Fibroblast of gingiva (primary cell): Measurements from ENCODE around the gene SMIM29.
"Not testable (repeated sequence)": the region's sequence is repeated elsewhere in the genome, so short reads cannot be mapped to it uniquely, and the experiment has no call there.

Source experiments
- DNase-seq: peaks from one replicate; pipeline ENCODE4 v3.0.0-alpha.2; 2011; ENCODE audit warnings: low read depth

Gene SMIM29

DNA sequence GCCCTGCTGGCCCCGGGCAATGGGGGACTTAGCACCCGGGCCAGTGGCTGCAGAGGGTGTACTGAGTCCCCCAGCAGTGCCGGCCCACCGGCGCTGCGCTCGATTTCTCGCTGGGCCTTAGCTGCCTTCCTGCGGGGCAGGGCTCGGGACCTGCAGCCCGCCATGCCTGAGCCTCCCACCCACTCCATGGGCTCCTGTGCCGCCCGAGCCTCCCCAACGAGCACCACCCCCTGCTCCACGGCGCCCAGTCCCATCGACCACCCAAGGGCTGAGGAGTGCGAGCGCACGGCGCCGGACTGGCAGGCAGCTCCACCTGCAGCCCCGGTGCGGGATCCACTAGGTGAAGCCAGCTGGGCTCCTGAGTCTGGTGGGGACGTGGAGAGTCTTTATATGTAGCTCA is 20.3 kb upstream of the SMIM29 start:
- DNase-seq = not testable (repeated sequence)

DNA sequence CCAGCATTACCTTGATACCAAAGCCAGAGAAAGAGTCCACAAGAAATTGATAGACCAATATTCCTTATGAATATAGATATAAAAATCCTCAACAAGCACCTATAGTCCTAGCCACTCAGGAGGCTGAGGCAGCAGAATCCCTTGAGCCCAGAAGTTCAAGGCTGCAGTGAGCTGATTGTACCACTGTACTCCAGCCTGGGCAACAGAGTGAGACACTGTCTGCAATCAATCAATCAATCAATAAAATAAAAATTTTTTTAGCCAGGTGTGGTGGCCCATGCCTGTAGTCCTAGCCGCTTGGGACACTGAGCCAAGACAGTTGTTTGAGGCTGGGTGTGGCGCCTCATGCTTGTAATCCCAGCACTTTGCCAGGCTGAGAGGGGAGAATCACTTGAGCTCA is 18.9 kb upstream of the SMIM29 start:
- DNase-seq = no peak

DNA sequence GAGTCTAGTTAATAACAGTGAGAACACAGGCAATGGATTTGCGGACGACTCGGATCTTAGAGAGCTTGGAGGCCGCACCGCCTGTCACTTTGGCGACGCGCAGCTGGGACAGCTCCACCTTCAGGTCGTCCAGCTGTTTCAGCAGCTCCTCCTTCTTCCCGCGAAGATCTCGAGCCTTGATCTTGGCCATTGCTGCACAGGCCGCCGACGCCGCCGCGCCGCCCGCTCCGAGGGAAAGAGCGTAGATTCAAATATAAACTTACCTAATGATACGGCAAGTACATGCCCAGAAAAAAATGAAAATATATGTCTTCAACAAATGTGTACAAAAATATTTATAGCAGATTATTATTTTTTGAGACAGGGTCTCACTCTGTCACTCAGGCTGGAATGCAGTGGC is 14.7 kb upstream of the SMIM29 start:
- not testable (repeated sequence) for DNase-seq

DNA sequence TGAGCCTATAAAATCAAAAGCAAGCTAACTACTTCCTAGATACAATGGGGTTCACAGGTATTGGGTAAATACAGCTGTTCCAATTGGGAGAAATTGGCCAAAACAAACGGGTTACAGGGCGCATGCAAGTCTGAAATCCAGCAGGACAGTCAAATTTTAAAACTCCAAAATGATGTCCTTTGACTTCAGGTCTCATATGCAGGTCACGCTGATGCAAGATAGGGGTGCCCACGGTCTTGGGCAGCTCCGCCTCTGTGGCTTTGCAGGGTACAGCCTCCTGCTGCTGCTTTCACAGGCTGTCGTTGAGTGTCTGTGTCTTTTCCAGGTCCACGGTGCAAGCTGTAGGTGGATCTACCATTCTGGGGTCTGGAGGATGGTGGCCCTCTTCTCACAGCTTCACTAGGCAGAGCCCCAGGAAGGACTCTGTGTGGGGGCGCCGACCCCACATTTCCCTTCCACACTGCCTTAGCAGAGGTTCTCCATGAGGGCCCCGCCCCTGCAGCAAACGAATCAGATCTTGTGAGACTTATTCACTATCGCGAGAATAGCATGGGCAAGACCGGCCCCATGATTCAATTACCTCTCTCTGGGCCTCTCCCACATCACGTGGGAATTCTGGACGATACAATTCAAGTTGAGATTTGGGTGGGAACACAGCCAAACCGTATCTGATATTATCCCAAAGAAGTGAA is 11.9 kb upstream of the SMIM29 start:
- no peak for DNase-seq

DNA sequence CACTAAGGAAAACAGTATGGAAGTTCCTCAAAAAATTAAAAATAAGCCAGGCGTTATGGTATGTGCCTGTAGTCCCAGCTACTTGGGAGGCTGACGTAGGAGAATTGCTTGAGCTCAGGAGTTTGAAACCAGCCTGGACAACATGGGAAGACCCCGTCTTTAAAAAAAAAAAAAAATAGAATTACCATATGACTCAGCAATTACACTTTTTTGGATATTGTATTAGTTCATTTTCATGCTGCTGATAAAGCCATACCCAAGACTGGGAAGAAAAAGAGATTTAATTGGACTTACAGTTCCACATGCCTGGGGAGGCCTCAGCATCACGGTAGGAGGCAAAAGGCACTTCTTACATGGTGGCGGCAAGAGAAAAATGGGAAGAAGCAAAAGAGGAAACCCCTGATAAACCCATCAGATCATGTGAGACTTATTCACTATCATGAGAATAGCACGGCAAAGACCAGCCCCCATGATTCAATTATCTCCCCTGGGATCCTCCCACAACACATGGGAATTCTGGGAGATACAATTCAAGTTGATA is 10.8 kb upstream of the SMIM29 start:
- DNase-seq = no peak

DNA sequence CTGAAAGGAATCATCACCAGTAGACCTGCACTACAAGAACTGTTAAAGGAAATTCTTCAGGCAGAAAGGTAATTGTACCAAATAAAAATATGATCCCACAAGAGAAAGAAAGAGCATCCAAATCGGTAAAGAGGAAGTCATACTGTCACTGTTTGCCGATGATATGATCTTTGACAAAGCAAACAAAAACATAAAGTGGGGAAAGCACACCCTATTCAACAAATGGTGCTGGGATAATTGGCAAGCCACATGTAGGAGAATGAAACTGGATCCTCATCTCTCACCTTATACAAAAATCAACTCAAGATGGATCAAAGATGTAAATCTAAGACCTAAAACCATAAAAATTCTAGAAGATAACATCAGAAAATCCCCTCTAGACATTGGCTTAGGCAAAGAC is 3.6 kb upstream of the SMIM29 start:
- DNase-seq = not testable (repeated sequence)

DNA sequence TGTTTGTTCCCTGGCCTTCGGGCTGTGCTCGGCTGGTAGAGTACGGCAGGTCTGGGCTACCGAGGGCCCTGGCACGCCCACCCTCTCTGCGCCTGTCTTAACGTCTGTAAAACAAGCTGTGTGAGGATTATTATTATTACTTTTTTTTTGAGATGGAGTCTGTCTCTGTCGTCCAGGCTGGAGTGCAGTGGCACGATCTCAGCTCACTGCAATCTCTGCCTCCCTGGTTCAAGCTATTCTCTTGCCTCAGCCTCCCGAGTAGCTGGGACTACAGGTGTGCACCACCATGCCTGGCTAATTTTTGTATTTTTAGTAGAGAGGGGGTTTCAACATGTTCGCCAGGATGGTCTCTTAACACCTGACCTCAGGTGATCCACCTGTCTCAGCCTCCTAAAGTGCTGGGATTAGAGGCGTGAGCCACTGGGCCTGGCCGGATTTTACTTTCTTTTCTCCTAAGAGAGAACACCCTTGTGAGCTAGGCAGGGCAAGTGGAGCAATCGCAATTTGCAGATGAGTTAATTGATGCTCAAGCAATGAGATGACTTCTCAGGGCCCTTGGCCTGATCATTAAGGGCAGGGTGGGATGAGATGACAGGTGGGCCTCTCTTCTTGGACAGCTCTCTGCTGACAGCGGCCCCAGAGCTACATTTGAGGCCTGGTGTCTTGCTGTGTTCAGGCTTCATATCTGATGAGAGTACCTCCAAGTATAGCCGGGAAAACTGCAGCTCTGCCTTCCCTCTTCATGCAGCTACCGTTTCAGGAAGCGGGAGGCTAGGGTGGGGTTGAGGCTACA is 859 bp upstream of the SMIM29 start:
- no peak for DNase-seq

DNA sequence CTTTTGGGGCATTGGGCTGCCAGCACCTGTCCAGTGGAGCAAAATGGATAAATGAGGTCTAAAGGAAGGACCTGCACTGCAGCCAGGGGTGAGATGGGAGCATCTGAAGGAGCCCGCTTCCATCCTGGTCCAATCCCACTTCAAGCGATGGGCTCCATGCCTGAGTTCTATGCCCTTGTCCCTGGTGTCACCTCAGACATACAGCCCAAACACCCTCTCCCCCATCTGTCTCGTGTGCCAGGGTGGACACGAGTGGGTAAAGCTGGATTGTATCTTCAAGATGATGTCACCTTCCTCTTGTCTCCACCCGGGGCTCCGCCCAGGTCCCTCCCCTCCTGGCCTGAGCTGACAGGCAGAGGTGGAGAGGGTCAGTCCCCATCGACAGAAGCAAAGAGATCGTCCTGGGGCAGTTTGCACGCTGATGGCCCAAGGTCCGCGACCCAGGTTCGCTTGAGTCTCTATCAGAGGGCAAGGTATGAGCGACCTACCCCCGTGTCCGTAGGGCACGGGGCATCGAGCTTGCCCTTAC is 544 bp downstream of the SMIM29 start:
- DNase-seq = peak; percentile 34

DNA sequence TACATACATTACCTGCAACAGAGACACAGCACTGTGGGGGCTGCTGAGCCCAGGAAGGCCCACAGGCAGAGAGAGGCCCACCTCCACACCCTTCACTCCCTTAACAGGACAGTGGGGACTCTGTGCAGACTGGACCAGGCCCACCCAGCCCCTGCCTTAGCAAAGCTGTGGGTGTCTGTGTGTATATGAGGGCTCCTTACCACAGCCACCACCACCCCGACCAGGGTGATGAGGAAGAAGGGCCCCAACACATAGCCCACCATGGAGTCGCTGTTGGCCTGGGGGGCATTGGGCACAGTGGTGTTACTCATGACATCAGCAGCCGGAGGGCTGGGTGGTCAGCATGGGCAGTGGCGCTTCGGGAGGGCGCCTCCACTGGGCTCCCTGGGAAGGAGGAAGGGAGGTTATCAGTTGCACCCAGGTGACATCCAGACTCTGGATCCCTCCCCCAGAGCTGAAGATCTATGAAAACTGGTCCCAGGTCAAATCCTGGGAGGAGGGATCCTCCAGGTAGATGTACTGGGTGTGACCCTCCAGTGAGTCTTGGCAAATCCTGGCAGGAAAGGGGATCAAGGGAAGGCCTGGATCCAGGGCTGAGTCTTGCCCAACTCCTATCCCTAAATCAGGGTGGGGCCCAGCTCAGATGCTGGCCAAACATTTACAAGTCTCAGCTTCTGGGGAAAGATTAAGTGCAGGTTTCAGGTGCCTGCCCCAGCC is 1.2 kb downstream of the SMIM29 start:
- no peak for DNase-seq

DNA sequence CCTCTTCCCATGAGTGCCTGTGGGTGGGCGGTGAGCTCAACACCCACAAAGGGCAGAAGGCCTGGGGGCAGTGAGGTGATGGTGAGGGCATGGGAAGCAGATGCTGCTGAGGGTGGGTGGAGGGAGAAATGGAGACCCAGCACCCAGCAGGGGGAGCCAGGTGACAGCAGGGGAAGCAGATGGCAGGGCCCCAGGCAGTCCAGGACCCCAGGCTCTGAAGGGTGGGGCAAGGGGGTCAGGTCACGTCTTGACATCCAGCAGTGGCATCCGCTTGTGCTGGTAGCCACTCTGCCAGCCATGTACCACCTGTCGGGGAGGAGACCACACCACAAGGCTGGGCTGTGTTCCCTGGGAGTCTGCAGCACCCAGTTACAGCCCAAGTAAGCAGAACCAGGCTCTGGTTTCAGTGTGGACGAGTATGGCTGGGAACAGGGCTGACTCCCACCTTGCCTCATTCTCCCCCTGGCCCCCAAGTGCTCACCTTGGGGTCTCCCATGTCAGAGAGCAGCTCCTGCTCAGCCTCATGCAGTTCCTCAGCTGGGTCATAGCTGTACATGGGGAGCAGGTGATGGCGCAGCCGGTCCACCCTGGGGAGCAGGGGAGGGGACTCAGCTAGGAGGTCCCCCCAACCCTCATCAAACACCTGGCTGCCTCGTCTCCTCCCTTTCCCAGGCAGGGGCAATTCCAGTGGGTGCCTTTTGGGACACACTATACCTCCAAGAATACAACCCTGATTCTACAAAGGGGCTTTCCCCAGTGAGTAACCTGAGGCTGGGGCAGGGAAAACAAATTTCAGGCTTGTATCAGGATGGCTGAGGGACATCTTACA is 2.0 kb downstream of the SMIM29 start:
- DNase-seq = no peak

DNA sequence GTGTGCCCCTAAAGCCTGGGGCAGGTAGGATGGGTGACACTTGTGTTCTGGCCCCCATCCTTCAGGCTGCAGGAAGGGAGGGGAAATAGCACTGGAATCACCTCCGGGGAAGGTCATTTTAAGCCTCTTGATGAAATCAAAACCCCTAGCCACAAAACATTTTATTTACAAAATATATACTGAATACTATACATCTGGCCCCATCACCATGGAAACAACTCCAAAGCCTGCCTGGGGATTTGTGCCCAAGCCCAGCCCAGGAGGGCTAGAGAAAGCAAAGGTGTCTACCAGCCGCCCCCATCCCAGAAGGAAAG is 2.6 kb downstream of the SMIM29 start:
- no peak for DNase-seq

DNA sequence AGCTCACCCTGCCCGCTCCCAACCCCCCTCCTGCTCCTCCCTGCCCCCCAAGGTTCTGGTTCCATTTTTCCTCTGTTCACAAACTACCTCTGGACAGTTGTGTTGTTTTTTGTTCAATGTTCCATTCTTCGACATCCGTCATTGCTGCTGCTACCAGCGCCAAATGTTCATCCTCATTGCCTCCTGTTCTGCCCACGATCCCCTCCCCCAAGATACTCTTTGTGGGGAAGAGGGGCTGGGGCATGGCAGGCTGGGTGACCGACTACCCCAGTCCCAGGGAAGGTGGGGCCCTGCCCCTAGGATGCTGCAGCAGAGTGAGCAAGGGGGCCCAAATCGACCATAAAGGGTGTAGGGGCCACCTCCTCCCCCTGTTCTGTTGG is 3.1 kb downstream of the SMIM29 start:
- not testable (repeated sequence) for DNase-seq

DNA sequence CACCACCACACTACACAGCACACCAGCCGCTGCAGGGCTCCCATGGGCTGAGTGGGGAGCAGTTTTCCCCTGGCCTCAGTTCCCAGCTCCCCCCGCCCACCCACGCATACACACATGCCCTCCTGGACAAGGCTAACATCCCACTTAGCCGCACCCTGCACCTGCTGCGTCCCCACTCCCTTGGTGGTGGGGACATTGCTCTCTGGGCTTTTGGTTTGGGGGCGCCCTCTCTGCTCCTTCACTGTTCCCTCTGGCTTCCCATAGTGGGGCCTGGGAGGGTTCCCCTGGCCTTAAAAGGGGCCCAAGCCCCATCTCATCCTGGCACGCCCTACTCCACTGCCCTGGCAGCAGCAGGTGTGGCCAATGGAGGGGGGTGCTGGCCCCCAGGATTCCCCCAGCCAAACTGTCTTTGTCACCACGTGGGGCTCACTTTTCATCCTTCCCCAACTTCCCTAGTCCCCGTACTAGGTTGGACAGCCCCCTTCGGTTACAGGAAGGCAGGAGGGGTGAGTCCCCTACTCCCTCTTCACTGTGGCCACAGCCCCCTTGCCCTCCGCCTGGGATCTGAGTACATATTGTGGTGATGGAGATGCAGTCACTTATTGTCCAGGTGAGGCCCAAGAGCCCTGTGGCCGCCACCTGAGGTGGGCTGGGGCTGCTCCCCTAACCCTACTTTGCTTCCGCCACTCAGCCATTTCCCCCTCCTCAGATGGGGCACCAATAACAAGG is 3.6 kb downstream of the SMIM29 start:
- DNase-seq = not testable (repeated sequence)

DNA sequence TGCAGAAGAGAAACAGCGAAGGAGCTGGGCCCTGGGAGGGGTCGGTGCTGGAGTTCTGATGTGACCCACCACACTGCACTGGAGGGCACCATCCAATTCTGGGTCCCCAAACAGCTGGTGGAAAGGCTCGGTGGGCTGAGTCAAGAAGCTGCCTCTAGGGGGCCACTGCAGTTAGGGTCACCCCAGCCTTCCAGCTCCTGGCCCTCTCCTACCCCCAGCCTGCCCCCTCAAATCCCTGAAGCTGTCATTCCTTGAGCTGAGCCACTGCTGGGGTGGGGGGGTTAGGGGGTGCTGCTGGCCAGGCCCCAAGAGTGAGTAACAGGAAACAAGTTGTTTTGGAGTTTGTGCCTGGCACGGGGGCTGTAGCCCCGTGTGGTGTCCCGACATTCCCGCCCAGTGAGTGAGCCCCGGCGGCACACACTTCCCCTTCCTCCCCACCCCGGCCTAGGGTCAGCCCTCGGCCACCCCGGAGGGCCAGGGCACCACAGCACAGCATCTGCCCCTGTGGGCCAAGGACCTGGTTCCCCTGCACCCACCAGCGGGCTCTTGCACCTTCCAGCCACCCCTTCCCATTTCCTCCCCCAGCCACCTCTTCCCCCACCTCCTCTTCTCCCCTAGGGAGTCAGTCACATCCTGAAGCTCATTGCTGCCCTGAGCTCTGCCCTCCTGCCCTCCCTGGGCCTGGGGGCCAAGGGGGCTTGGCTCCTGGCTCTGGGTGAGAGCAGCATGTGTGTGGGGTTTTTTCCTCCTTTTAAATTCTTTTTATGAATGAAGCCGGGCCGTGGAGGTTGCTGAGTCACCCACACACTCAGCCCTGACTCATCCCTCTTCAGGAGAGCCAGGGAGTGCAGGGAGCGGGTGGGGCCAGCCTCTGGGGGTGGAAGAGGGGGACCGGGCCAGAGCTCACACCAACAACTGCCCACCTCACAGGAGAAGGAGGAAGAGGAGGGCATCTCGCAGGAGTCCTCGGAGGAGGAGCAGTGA is 4.6 kb downstream of the SMIM29 start:
- DNase-seq = peak; percentile 82

DNA sequence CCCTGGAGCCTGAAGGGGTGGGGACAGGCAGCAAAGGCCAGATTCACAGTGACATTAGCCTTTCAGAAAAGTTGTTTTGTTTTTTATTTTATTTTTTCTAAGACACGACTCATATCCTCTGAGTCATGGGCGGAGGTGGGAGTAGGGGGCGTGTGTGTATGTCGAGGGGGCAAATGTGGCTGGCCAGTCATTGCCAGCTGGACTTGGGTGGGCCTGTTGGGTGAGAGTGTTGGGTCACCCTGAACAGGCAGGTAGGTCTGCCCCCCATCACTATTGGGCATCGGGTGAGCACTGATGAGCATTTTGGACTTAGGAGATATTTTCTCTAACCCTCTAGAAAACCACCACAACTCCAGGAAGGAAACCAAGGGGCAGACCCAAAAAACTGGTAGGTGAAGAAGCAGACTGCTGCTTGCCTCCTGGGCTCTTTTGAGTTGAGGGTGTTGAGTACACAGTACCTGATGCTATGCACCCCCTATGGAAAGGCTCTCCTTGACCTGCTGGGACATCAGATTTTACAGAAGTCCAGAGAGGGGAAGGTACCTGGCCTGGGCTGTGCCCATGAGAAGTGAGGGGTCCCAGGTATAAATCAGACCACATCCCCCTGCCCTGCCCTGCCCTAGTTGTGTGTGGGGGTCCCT is 5.6 kb downstream of the SMIM29 start:
- DNase-seq = no peak

DNA sequence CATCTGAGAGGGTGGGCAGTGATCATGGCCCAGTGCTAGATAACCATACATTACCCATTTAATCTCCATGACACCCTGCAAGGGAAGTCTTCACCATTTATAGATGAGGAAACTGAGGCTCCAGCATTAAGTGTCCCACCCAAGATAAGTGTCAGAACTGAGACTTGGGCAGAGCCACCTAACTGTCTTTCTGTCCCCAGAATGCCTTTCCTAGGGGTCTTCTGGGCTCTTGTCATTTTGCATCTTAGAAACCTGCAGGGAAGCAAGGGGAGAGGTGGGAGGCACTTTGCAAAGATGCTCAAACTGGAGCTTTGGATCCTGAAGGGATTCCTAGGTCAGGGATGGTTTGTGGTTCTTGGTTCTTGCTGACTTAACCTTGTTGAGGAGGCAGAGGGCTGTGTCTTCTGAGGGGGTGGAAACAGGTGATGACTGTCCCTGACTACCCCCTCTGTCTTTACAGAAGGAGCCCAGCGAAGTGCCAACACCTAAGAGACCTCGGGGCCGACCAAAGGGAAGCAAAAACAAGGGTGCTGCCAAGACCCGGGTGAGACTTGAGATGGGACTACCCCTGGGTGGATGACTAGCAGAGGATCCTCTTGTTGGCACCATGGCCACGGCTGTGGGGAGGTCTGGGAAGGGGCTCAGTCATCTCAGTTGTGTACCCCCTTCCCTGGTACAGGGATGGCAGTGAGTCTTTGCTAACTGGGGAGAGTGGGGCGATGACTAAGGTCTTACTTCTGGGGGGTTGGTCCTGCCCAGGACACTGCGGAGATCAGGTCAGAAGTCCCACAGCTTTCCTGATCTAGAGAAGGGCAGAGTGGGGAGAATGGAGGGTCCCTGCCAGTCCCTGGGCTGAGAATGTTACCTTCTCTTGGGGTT is 6.3 kb downstream of the SMIM29 start:
- no peak for DNase-seq

DNA sequence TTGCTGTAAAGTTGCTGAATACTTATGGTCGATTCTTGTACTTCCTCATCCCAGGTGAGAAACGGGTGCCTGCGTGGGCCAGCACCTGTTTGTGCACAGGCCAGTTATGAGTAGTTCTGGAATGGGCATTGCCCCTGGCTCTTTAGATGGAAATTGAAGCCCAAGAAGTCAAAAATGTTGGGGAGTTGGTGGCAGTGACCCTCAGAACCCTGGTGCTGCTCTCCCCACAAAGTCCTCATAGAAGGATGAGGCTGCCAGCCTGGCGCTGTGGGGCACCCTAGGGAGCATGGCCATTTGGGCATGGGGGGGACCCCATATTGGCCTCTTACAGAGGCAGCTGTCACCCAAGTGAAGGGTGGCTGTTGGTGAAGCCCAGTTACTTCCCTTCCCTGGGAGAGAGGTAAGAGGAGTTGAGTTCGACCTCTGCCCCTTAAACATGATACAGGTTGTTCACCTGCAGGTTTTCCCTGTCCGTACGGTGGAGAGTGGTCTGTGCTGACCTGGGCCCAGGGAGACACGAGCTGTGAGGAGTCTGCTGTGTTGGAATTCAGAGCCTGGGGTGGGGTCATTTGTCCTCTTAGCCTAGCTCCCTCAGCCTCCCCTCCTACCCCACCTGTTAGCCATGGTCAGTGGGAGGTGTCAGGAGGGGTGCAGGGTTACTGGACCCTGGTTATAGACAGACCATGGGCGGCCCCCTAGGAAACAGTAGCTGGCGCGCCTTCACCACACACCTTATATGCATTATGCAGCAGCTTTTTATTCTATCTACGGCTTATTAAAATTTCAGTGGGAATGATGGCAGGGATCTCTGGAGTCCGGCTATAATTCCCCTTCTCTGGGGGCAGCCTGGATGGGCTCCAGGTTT is 7.2 kb downstream of the SMIM29 start:
- DNase-seq = no peak
